Stimulated activated CD4-positive, alpha-beta T cell treated with anti-CD3 and anti-CD28 coated beads, Interleukin-1b, Interleukin-23, amount 100 ng/mL, for 4 hours (primary cell): Measurements from ENCODE around the gene SYNE3.

Experiments used
- DNase-seq, 2 donors: peaks; one replicate each; pipeline ENCODE4 v3.0.0-alpha.2; 2020; ENCODE audit warnings: low read depth in 2 of 2

Gene SYNE3, protein sequence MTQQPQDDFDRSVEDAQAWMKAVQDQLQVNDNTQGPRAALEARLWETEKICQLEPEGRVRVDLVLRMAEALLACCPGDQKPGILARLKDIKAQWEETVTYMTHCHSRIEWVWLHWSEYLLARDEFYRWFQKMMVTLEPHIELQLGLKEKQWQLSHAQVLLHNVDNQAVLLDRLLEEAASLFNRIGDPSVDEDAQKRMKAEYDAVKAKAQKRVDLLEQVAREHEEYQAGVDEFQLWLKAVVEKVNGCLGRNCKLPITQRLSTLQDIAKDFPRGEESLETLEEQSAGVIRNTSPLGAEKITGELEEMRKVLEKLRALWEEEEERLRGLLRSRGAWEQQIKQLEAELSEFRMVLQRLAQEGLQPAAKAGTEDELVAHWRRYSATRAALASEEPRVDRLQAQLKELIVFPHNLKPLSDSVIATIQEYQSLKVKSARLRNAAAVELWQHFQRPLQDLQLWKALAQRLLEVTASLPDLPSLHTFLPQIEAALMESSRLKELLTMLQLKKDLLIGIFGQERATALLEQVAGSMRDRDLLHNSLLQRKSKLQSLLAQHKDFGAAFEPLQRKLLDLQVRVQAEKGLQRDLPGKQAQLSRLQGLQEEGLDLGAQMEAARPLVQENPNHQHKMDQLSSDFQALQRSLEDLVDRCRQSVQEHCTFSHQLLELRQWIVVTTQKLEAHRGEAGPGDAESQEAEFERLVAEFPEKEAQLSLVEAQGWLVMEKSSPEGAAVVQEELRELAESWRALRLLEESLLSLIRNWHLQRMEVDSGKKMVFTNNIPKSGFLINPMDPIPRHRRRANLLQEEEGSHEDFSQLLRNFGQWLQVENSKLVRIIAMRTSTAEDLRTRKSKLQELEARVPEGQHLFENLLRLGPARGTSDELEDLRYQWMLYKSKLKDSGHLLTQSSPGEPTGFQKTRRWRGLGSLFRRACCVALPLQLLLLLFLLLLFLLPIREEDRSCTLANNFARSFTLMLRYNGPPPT

DNA sequence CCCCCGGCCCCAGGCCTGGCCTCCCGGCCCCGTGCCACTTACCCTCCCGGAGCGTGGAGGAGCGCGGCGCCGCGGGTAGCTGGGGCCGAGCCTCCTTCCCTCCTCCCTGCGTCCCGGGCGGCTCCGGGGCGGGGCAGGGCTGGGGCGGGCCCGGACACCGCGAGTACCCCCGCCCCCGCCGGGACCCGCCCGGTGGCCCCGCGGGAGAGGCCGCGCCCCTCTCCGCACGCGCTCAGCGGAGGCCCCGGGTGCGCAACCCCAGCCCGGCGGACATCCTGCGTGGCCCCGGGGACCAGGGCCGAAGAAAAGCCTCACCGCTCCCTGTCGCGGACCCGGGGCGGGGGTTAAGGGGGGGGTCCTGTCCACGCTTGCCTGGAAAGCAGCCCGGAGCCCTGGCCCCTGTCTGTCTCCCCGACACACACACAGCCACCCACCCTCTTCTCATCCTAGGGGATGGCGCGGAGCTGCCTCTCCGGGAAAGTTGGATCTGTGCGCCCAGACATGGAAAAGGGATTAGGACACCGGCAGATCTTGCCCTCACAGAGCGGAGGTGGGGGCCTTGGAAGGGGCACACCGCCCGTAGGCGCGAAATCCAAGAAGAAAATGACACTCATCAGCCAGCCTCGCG, at the start of gene SYNE3:
TSS of gene SYNE3 (minus strand) at position 97 of the 628 bp plus-strand sequence. CDS start 40,829 bp downstream, outside the sequence.
- peak in 1 of 2 donors; percentile 50 for DNase-seq

DNA sequence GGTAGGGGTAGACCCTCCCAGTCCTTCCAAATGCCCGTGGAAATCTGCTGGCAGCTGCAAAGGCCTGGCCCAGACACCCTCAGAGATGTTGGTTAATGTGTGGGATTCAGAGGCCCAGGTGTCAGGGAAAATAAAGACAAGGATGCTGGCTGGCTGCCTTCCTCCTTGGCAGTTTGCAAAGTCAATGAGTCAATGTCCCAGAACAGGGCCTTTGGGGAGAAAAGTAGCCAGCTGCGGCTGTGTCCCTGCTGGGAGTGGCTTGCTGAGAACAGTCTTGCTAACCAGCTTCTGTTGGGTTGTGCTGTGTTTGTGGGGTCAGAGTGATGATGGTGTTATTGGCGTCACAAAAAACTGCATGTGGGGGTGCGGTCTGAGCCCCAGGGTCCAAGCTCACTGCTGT, 47.6 kb upstream of the SYNE3 start:
- DNase-seq = no peak

DNA sequence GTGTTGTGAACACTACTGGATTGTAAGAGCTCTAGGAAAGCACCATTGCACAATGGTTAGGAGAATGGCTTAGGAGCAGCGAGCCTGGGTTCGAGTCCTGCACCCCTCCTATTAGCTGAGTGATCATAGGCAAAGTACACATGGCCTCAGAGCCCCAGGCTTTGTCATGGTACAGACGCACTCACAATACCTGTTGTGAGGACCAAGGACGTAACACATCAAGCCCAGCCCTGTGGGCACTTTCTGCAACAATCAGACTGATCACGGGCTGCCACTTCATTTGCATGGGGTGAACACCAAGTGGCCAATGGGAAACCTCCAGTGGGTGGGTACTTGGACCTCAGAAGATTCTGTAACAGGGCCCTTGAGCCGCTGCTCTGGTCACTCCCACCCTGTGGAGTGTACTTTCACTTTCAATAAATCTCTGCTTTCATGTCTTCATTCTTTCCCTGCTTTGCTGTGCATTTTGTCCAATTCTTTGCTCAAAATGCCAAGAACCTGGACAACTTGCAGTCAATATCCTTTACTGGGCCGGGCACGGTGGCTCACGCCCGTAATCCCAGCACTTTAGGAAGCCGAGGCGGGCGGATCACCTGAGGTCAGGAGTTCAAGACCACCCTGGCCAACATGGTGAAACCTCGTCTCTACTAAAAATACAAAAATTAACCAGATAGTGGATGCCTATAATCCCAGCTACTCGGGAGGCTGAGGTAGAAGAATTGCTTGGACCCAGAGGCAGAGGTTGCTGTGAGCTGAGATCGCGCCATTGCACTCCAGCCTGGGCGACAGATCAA, 46.6 kb upstream of the SYNE3 start:
- DNase-seq = no peak

DNA sequence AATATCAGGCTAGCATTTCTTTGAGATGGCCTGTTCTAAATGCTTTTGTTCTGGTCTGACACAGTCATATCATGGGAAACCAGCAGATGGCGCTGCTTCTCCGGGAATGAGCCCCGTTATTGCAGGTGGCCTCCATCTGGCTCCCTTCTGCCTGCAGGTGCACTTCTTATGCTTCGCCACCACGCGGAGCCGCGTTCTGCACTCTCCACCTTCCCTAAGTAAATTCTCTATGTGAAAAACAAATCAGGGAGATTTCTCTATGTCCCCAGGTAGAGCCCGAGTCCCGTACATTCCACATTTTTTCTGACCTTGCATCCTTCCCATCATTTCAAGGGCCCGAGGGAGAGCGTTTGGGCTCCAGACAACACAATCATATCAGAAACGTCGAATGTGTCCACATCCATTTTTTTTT, 44.6 kb upstream of the SYNE3 start:
- peak; percentile 78 to 82 for DNase-seq

DNA sequence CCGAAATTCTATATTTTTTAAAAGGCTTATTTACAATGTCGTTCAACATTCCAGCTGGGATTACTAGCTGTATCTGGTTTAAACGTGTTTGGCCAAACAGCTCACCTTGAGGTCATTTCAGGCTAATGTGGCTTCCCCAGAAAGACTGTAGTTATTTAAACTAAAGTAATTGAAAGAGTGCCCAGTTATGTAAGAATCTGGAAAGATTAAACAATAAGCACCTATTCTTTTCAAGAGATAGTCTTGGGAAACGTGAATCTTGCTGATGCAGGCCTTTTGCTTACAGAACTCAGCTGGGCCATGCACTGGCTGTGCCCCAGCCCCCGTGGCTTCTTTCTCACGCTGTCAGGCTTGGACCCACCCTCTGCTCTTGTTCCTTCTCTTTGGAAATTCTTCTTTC, 42.8 kb upstream of the SYNE3 start:
- DNase-seq = no peak

DNA sequence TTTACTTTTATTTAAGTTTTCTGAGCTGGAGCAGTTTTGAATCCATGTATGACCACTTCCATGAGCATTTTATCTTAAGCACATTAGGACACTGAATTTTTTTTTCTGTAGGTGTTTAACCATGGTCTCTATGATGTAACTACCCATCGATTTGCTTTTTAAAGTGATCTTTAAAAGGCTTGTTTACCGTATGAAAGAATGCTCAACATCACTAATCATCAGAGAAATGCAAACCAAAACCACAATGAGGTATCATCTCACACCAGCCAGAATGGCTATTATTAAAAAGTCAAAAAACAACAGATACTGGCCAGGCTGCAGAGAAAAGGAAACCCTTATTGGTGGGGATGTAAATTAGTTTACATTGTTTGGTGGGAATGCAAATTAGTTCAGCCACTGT, 41.4 kb upstream of the SYNE3 start:
- no peak for DNase-seq

DNA sequence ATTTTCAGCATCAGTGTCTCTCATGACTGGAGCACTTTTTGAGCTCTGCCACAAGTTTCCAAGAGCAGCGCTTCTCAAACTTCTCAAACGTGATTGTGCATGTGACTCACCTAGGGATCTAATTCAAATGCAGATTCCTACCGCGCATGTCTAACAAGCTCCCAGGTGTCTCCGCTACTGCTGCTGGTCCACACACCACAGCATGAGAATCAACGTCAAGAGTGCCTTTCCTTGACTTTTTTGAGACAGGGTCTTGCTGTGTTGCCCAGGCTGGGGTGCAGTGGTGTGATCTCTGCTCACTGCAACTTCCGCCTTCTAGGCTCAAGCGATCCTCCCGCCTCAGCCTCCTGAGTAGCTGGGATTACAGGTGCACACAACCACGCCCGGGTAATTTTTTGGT, 40.8 kb upstream of the SYNE3 start:
- no peak for DNase-seq

DNA sequence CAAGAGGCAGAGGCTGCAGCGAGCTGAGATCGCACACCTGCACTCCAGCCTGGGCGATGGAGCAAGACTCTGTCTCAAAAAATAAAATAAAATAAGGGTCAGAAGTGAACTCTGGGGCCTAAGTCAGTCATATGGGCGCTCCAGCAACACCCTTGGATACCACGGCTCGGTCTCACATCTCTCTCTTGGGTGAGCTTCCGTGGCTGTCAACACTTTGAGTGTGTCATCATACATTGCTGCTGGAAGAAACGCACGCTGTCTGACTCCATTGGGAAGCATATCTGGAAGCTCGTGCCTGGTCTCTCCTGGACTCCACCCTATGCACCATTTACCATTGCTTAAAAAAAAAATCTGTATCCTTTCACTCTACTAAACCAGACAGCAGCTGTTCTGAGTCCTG, 38.6 kb upstream of the SYNE3 start:
- no peak for DNase-seq

DNA sequence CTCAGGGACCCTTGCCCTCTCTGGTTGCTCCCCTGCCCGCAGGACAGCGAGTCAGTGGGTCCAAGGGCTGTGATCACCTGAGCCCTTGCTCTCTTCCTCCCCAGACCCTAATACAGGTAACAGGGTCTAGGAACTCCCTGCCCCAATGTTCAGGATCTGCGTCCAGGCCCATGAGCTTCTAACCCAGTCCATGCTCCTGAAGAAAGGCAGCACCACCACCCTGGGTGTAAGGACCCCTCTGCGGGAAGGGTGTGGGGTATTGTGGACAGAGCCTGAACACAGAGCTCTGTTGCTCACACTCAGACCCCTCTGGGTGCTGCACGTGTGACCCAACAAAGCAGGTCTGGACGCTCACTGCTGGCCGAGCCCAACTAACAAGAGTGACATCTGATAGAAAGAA, 36.7 kb upstream of the SYNE3 start:
- no peak for DNase-seq

DNA sequence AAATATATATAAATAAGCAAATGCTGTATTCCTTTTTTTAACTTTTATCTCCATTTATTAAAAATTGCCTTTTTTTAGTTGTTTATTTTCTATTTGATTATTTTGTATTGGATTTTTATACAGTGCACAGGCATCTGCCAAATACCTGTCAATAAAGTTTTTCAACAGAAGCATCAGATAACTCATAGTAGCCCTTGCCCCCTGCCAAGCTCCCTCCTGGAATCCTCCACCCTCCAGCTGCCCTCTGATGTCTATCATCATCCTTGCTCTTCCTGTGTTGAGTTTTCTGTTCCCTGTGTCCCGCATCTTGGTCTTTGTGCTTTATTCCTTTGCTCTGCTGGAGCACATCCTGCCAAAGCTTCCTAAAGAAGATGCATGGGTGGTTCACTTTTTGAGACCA, 35.0 kb upstream of the SYNE3 start:
- no peak for DNase-seq

DNA sequence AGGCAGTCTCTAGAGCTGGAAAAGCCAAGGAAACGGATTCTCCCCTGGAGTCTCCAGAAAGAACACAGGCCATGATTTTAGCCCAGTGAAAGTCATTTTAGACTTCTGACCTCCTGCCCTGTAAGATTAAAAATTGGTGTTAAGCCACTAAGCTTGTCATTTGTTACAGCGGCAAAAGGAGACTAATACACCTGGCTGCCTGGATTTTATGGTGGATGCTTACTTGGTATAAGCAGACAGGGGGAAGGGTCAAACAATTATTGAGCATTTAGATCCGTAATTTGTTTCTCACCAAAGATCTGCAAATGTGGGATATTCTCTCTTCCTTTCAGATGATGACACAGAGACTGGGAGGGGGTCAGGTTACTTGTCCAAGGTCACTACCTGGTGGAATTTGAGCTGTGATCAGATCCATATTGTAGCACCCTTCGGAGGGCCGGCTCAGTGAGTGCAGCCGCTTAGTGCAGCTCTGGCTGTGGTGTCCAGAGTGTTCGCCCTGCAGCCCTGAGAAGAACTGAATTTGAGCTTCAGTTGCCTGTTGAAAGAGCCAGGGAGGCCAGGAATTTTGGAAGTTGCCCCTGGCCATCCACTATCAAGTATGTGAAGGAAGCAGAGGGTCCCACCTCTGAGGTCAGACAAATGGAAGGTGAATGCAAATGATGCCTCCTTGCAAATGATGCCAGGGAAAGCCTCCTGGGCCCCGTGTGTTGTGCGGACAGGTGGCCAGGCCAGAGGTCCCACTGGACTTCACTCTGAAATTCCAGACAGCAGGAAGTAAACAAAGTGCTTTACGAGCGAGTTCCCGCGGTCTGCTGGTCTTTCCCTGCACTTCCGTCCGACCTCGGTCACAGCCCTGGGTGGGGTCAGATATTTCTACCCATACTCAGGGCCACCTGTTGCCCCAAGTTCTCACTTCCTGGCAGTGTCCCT, 33.5 kb upstream of the SYNE3 start:
- no peak for DNase-seq

DNA sequence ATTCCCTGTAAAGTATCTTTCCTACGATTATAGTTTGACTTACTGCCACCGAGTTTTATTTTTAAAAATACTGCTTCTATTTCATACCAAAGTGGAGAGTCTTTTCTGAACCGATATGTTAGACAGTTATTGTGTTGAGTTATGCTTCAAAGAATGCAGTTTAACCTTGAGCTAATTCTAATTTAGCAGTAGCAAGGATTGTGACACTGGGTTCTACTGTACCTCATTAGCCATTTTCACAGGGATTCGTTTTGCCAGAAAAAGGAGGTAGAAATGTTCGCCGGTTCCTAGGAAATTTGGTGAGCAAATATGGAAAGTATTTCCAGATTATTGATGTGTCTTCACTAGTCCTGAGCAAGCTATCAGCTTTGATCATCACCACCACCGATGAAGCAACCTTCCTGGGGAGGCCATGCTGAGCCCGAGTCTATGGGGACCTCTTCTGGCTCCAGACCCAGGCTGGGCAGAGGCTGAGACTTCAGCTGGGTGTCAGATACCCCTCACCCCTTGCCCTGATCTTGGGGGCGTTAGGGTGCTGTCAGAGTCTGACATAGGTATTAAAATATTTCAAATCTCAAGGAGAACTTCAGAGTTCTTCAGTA, 32.0 kb upstream of the SYNE3 start:
- no peak for DNase-seq

DNA sequence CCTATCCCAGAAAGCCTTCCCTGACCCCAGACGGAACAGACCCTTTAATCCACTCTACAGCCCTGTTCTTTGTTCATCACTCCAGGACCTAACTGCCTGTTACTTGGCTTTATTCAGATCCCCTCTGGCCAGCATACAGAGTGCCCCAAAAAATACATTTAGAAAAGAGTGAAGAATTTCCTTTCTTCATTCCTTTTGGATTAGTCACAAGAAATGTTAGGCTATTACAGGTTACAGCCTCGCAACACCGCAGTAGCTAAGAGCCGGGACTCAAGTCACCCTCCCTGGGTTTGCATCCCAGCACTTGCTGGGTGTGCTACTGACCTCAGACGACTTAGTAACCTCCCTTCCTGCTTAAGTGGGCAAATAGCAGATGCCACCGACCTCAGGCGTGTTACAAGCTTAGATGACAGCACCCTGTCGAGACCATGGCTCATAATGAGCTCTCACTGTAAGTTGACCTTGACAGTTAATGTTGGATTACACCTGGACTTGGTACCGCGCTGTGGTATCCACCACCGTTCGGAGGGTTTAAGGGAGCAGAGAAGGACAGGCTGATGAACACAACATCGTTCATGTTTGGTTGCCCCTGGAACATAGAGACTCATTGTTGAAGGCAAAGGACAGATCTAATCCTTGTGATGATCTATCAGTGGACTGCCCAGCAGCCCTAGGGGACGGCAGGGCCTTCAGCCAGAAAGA, 31.3 kb upstream of the SYNE3 start:
- DNase-seq = no peak

DNA sequence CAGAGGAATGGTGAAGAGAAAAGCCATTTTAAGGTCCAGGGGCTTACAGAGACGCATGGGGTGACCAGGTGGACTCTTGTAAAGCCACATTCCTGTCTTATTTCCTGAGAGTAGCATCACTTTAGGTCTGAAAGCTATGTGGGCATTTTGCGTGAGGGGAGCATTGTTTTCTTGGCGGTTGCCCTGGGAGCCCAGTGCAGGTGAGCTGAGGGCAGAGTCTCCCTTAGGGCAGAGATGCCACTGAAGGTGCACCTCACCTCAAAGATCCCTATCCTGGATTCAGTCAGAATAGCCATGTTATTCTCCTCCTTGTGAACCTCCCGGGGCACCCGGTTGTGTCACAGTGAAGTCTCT, 30.8 kb upstream of the SYNE3 start:
- DNase-seq = no peak

DNA sequence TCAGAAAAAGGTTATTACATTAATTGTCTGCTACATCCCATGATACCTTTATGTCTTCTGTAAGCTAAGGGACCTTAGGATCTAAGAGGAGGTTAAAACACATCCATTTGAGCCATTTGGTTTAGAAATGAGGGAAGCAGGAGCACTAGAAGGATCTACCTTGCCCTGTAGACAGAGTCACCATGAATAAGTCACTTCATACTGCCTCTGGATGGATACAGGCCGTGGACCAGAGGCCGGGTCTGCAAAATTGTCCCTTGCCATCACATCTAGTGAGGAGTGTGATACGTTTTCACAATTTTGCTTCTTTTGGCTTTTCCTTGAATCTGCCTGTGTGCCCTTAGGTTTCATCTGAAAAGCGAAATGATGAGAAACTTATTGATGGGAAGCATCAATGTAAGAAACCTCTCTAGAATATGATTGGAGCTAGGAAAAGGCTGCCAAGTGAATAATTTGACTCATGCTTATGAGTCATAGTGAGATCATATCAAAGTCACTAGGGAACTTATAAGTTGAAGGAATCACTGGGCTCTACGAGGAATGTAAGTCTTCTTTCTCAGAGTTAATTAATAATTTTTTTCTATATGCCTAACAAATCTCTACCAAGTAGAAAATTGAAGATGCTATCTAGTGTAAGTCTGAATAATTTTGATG, 29.2 kb upstream of the SYNE3 start:
- no peak for DNase-seq

DNA sequence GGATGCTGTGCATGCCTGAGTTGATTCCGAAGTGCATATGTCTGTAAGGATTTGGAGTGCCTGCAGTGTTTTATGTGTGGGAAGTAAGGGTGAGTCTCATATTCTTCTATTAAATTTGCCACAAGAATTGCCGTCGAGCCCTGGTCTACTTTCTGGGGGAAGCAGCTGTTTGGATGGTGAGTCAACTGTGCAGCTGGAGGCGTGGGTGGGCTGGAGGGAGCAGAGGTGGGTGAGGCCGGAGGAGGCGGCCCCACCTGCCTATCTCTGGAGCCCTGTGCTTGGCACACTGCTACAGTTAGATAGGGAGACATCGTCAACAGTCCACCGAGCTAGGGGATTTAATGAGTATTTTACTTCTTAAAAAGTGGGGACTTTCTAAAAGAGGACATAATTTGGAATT, 28.1 kb upstream of the SYNE3 start:
- DNase-seq = no peak

DNA sequence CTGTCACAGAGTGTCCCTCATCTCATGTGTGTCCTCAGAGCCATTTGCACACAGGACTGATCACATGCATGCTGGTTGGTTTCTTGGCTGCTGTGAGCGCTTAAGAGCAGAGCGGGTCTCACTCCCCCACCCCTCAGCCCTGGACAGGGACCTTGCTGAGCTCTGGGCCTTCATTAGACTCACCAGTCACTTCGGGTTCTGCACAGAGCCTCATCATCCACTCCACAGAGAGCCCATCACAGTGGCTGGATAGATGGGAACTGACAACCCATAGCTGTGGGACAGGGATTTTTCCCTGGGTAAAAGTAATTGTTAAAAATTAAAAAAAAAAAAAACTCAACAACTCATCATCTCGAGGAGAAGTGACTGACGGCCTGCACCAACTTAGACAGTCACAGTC, 26.6 kb upstream of the SYNE3 start:
- no peak for DNase-seq

DNA sequence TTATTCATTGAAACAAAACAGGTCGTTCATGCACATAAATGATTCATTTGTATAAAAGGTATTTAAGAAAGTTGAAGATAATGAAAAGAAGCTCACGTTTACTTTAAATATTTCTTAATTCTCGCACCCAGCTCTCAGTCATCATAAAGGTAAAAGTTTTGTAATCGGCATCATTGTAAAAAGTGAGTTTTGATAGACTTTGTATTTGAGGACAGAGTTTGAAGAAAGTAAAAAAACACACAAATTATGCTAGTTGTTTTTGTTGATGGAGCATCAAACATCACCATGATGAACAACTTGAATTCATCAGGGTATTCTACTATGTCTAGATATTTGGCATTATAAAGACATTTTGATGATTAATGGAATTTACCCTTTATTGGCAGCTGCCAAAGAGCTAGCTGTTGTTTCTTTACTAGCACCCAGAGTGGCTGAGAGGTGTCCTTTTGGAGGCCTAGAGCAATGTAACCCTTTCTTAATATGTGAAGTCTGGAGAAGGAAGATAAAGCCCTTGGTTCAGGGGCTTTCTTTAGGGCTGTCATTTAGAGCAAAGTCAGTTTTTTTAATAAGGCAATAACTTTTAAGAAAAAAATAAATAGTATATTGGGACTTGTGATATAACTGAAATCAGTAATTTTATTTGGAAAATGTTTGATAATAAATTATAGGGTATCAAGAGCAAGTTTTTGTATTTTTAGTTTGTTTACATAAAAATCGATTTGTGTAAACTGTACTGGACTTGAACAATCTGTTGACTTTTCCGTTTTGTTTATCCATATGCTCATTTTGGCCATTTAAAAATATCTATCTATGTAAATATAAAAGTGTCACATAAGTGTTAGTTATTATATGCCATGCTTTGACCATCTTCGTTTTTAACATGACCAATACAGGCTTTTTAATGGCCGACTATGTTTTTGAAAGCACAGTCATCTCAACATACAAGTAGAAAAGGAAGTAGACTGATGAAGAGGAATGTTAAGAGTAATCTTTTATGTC, 25.8 kb upstream of the SYNE3 start:
- no peak for DNase-seq
